ENCODE results near the gene CIB4.

CIB4 gene

DNA sequence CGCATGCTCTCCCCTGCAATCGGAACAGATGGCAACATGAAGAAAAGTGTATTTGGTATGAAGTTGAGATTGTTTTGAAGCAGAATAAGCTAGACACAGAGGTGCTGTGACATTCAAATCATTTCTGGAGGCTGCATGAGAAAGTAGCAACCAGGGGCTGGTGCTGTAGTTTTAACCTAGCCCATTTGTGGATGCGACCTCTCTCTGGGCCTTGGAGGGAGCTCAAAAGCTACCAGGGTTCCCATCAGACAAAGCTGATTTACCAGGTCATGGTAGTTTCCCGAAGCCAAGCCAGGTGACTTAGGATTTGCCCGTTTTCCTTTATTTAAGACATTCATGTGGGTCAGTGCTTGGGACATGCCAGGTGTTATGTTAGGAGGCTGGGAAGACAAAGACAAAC, 77.5 kb downstream of the CIB4 start:
- TF ChIP-seq, protein P1, sequence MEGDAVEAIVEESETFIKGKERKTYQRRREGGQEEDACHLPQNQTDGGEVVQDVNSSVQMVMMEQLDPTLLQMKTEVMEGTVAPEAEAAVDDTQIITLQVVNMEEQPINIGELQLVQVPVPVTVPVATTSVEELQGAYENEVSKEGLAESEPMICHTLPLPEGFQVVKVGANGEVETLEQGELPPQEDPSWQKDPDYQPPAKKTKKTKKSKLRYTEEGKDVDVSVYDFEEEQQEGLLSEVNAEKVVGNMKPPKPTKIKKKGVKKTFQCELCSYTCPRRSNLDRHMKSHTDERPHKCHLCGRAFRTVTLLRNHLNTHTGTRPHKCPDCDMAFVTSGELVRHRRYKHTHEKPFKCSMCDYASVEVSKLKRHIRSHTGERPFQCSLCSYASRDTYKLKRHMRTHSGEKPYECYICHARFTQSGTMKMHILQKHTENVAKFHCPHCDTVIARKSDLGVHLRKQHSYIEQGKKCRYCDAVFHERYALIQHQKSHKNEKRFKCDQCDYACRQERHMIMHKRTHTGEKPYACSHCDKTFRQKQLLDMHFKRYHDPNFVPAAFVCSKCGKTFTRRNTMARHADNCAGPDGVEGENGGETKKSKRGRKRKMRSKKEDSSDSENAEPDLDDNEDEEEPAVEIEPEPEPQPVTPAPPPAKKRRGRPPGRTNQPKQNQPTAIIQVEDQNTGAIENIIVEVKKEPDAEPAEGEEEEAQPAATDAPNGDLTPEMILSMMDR (IDR thresholded peaks at IDR 0.05; ENCODE audit: low read depth, low read length): no peak
- DNase-seq (ENCODE audit: extremely low read depth, low read depth): no peak

DNA sequence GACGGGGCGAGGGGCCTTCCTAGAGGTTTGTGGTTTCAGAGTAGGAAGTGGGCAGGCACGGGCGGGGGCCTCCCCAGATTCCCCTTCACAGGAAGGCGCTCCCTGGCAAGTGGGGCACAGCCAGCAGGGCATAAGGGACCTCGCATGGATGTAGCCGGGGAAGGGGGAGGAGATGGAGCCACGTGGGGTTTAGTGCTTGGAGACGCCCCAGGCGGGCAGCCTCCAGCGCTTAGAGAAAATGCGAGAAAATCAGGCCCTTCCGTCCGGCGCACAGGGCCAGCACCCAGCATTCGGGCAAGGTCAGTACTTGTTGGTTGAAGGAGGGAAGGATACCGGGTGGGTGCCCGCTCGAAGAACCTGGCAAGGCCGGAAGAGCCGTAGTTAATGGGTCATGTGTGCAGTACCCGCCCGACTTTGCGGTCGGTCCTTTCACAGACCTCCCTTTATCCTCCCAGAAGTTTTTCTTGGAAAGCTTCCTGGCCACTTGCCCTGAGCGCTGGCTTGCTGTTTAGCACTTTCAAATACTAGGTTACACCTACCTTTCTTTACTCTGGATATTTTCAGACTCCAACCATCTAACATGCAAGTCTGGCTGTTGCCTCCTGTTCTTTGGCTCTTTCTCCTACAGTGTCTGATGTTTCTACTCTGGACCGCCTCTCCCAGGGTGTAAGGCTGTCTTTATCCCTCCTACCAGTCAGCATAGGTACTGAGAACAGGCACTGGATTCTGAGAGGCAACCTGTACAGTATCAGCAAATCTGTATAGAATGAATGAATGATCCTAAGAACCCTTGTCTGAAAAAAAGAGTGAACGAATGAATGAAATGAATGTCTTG, 78.1 kb downstream of the CIB4 start:
- DNase-seq (ENCODE audit: extremely low read depth, low read depth): no peak

DNA sequence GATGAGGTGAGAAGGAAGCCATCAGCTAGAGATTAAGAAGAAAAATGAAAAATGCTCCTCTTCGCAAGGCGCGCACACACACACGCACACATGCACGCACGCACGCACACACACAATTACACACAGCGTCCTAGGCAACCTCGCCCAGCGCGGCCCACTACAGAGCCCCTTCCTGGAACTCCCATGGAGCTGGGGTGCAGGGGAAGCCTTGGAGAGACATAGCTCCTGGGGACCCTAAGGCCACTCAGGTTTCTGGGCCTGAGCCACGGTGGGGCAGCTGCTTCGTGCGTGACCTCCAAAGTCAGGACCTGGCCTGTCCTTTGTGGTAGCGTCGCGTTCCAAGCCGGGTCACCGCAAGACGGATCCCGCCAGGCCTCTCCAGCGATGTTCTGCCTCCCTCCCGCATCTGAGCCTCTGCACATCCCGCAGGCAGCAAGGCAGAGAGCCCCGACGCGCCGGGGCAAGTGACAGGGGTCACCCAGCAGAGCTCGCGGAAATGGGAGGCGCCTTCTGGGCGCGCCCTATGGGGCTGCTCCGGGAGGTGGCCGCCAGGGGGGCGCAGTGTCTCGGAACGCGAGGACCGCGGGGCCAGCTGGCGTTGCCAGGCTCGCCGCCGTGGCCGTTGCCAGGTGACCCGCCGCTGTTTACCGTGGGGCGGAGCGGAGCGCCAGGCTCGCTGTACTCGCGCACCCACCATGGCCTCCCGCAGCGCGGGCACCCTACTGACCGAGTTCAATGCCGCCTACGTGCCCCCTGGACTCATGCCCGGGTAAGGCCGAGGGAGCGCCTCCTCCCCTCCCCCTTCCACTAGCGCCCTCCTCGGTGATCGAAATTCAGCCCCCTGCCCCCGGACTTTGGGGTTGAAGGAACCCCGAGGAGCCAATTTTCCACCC, 79.0 kb downstream of the CIB4 start:
- DNase-seq (ENCODE audit: extremely low read depth, low read depth): no peak

More for the DNA sequence above, 78.1 kb downstream of the CIB4 start:
- TF ChIP-seq, protein P1 (IDR thresholded peaks at IDR 0.05; ENCODE audit: low read depth, low read length): no peak

DNA sequence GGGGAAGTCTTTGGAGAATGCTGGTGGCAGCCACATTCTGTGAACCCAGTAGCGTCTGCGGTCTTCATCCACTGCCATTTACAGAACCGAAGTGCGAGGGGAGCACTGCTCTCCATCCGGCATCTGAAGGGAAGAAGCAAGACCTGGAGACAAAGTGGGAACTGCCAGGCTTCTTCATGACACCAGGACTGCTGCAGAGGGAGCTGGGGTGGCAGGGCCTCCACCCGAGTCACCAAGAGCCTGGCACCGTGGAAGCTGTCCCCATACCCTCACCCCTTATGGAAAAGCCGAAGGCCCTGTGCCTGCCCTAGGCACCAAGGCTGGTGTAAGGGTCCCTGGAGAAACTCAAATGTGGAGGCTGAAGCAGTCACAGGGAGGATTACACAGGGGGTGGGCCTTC, 79.8 kb downstream of the CIB4 start:
- TF ChIP-seq, protein P1 (IDR thresholded peaks at IDR 0.05; ENCODE audit: low read depth, low read length): no peak

More for the DNA sequence above, 79.0 kb downstream of the CIB4 start:
- TF ChIP-seq, protein P1 (IDR thresholded peaks at IDR 0.05; ENCODE audit: low read depth, low read length): no peak

DNA sequence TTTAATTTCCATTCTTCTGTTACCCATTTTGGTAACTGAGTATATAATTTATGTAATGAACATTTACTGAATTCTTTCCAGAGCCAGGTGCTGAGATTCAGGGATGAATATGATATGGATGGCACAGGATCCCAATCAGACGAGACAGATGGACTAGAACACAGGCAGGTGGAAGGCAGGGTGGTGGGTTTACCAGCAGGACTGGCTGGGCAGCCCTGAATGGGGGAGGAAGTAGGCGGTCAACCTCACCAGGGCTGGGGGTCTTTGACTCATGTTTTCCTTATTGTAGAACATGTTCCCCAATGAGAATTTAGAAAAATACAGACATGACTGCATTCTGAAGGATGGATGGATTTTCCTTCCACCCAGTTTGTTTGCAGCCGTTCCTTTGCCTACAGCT, 80.3 kb downstream of the CIB4 start:
- DNase-seq (ENCODE audit: extremely low read depth, low read depth): no peak
- TF ChIP-seq, protein P1 (IDR thresholded peaks at IDR 0.05; ENCODE audit: low read depth, low read length): no peak

More for the DNA sequence above, 79.8 kb downstream of the CIB4 start:
- no peak for DNase-seq (ENCODE audit: extremely low read depth, low read depth)

DNA sequence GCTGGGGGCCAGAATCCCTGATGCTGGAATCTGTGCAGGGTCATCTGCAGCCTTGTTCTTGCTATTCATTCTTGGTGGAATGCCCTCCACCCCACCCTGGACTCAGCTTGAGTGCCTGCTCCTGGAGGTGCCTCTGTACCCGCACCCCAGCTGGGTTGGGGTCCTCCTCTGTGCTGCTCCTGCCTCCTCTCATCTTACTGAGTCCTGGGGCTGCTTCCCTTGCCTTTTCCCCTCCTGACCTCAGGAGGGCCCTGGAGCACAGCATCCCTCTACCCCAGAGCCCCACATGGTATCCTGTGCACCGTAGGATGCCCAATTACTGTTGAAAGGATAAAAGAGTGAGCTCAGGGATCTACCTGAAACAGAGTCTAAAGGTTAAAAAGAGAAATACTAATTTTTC, 81.6 kb downstream of the CIB4 start:
- TF ChIP-seq, protein P1 (IDR thresholded peaks at IDR 0.05; ENCODE audit: low read depth, low read length): no peak
- no peak for DNase-seq (ENCODE audit: extremely low read depth, low read depth)

DNA sequence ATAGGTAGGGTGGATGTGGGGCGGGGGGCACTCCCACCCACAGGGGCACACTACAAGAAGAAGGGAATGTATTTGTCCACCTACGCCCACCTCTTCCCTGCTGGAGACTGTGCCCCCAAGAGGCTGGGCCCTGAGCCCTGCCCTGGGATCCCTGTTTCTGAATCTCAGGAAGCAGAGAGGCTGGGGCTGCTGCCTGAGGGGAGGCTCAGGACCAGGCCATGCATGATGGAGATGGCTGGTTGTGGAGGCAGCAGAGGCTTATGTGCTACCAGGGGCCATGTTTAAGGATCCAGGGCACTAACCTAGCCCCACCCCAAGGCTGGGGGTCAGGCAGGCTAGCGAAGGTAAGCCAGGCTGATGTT, 82.1 kb downstream of the CIB4 start:
- no peak for DNase-seq (ENCODE audit: extremely low read depth, low read depth)
- TF ChIP-seq, protein P1 (IDR thresholded peaks at IDR 0.05; ENCODE audit: low read depth, low read length): no peak
